Heart left ventricle (tissue), 16 donors: ENCODE data around the gene POC1A. TPM values are rescaled to one million over a fixed set of nuclear protein-coding genes. Genes with fewer than 3 reads are reported as not detected.
"Not testable (repeated sequence)": the region's sequence is repeated elsewhere in the genome, so short reads cannot be mapped to it uniquely, and the experiment has no call there.

ENCODE experiments used
- ATAC-seq, 4 donors: fragments of 200-7000 bp; cut with Tn5 transposase; one replicate each; pipeline ENCODE4 v1.9.1; 2020 to 2022; ENCODE audit warnings: moderate library complexity in 4 of 4, mild to moderate bottlenecking in 3 of 4, moderate number of reproducible peaks in 1 of 4
- DNase-seq, 5 donors: peaks; one replicate each; pipeline ENCODE4 v3.0.0-alpha.2; 2020
- H3K27ac ChIP-seq, 12 donors: fragments of 200-600 bp; sonication (generic) in 4 of 12; one replicate each; pipeline versions ENCODE4 v1.5.0 to v1.8.0; 2016 to 2022; ENCODE audit warnings: mild to moderate bottlenecking in 2 of 12
- H3K27me3 ChIP-seq, 9 donors: fragments of 200-600 bp; sonication (generic) in 2 of 9; one replicate each; pipeline versions ENCODE4 v1.5.1 to v1.8.0; 2016 to 2022; ENCODE audit warnings: mild to moderate bottlenecking in 3 of 9
- H3K36me3 ChIP-seq, 9 donors: fragments of 200-600 bp; sonication (generic) in 2 of 9; one replicate each; pipeline versions ENCODE4 v1.5.0 to v1.8.0; 2018 to 2022; ENCODE audit warnings: mild to moderate bottlenecking in 2 of 9
- H3K4me1 ChIP-seq, 12 donors: fragments of 200-600 bp; sonication (generic) in 4 of 12; one replicate each; pipeline versions ENCODE4 v1.5.0 to v1.8.0; 2016 to 2022; ENCODE audit warnings: mild to moderate bottlenecking in 3 of 12
- H3K4me3 ChIP-seq, 12 donors: fragments of 200-600 bp; sonication (generic) in 4 of 12; one replicate each; pipeline versions ENCODE4 v1.5.0 to v1.8.0; 2017 to 2022; ENCODE audit warnings: mild to moderate bottlenecking in 9 of 12, moderate library complexity in 4 of 12
- H3K9me3 ChIP-seq, 12 donors: fragments of 200-600 bp; sonication (generic) in 4 of 12; one replicate each; pipeline versions ENCODE4 v1.5.0 to v1.8.0; 2016 to 2022; ENCODE audit warnings: mild to moderate bottlenecking in 1 of 12
- CTCF ChIP-seq, 12 donors: fragments of 200-600 bp; sonication (generic) in 4 of 12; IDR thresholded peaks; one replicate each; pipeline versions ENCODE4 v1.5.0 to v1.8.0; 2018 to 2022; ENCODE audit warnings: antibody characterized with exemption in 12 of 12, mild to moderate bottlenecking in 5 of 12
- POLR2A ChIP-seq, 2 donors: fragments of 450-650 bp; IDR thresholded peaks; one replicate each; pipeline ENCODE4 v1.6.1; 2017; ENCODE audit warnings: antibody characterized with exemption in 2 of 2, mild to moderate bottlenecking in 2 of 2, moderate library complexity in 2 of 2
- WGBS, 4 donors: extraction: QIAGEN DNeasy Blood & Tissue Kit in 2 of 4; methylation state at CpG; one replicate each; pipeline versions ENCODE4 v1.1.5 to v1.1.7; 2013 to 2018; 5-methylcytosine and 5-hydroxymethylcytosine counted together
- intact Hi-C, 10 donors: fragments of 100-400 bp; cut with DNase I; formaldehyde crosslinking; loops; one replicate each; pipeline versions ENCODE4 v1.11.1 to v1.14.2; 2022
- polyA plus RNA-seq, 2 donors: library from polyadenylated mRNA; stranded (reverse); fragments of 200-250 nt; gene quantifications; one replicate each; pipeline ENCODE4 v1.2.3, GENCODE V29; 2013
- total RNA-seq, 9 donors: library from RNA; depleted of rRNA in 2 of 9; stranded (reverse); fragments of >200 nt in 2 of 9; fragmentation: NEBNext Ultra II Directional in 3 of 9; extraction: Animal tissue kit (Norgen Biotek cat#: 25700) in 3 of 9; gene quantifications; one replicate each; pipeline versions ENCODE4 v1.1.0 to v1.2.4, GENCODE V29; 2016 to 2023
- donor health status: ischemic (EF 13 %, LVEDD 7.1; RV severe dilation, severe dysfunction).
- donor health status: healthy with polysubstance abuse.
- donor health status: DM: no; HTN: yes; CAD: no.
- donor health status: DM: no; HTN: no; CAD: no.
- donor health status: ischemic (EF 25% LVEDD 6.9; RV normal size, moderate dysfunction).
- donor health status: ischemic (EF 25% LVEDD 5.7; RV mildly dilated, moderate dysfunction).
- donor health status: healthy.
- donor health status: DM: yes; HTN: yes; CAD: no.
- donor health status: ischemic (EF 35%, LVEDD 5.7; RV mildly dilated, moderate dysfunction).
- donor health status: nonischemic (EF 11% LVEDD 7.7; RV severe dilation, severe dysfunction).
- donor health status: DM: yes; HTN: yes; CAD: no.
- donor health status: PGD.
- donor health status: ischemic (EF 29% LVEDD 5.4; RV normal size, mild dysfunction).
- donor health status: nonischemic (EF 23%, LVEDD 6.1; RV moderate dilation, normal function).

POC1A gene
- total and polyA plus RNA-seq, 11 donors: 0.50 to 5.2 (median 1.4) TPM

DNA sequence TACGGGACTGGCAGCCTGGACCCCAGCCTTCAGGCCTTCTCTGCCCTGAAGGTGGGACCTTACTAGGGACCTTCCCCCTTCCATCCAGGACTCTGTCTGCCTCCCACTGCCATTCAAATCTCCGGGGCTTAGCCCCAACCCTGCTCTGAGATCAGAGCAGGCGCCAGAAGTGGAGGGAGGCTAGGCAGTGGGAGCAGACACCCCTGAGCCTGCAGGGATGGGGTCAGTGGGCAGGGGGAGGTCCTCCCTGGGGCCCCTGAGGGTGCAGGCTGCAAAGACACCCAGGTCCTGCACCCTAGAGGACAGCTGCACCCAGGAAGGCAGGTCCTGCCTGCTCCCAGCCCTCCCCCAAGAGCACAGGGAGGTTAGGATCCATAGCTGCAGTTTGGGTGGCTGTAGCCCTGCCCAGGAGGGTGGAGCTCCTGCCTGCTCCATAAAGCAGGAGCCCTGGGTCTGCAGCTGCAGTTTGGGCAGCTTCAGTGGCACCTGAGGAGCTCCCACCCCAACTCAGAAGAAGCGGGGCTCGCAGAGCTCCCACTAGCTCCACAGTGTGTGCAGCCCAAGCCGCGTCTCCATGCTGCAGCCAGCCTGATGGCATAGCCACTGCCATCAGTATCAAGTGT lies 8.1 kb upstream of the POC1A start:
- intact Hi-C loops: loop anchor here in 2 of 10 donors (5.0 kb wide), 2 partner anchors 35 to 180 kb away; partner anchors contain the start of gene ALAS1 (in 1 of the 2)
- H3K9me3 ChIP-seq: no peaks in the 10 kb centered on the region
- no peaks in the 10 kb centered on the region for H3K27me3 ChIP-seq
- H3K4me3 ChIP-seq: no peak overlapping the region
- H3K36me3 ChIP-seq: no peaks in the 10 kb centered on the region
- TF ChIP-seq POLR2A (IDR thresholded peaks at IDR 0.05) (no peak), CTCF (IDR thresholded peaks at IDR 0.05) (no peak)
- 90 to 96% (median 91%) methylated on average over 5 to 7 of the region's 7 CpGs for WGBS, 4 donors
- H3K27ac ChIP-seq: no peak overlapping the region
- peak in 1 of 4 donors; percentile 29 for ATAC-seq
- no peaks in the 10 kb centered on the region for H3K4me1 ChIP-seq
- DNase-seq: no peak

GRCh38 chr3:52159503-52159902 lies 5.3 kb upstream of the POC1A start:
- no peak for ATAC-seq
- Histone ChIP-seq H3K27me3 (no peaks in the 10 kb centered on the region), H3K4me3 (no peak overlapping the region), H3K9me3 (no peaks in the 10 kb centered on the region), H3K27ac (no peak overlapping the region), H3K4me1 (peaks cover 0 to 6% (median 4%) of the 10 kb centered on the region in 12 donors), H3K36me3 (no peaks in the 10 kb centered on the region)
- 20 to 29% (median 23%) methylated on average over 1 of the region's 1 CpG for WGBS, 4 donors
- DNase-seq: no peak
- intact Hi-C loops: loop anchor here in 3 of 10 donors (5.0 to 10.0 kb wide), 3 partner anchors 33 to 175 kb away; partner anchors contain the start of gene ALAS1 (in 1 of the 3)
- no peak for TF ChIP-seq CTCF (IDR thresholded peaks at IDR 0.05)

GRCh38 chr3:52155912-52156311 lies 1.7 kb upstream of the POC1A start:
- DNase-seq (no peak), ATAC-seq (no peak)
- no peaks in the 10 kb centered on the region for H3K9me3 ChIP-seq
- H3K27me3 ChIP-seq: no peaks in the 10 kb centered on the region
- no peak overlapping the region for H3K4me3 ChIP-seq
- intact Hi-C loops: loop anchor here in 5 of 10 donors (2.0 to 10.0 kb wide), 5 partner anchors 36 to 179 kb away; partner anchors contain the start of gene ALAS1 (in 2 of the 5)
- no peaks in the 10 kb centered on the region for H3K36me3 ChIP-seq
- TF ChIP-seq CTCF (IDR thresholded peaks at IDR 0.05) (no peak), POLR2A (IDR thresholded peaks at IDR 0.05) (no peak)
- peaks cover 4 to 18% (median 13%) of the 10 kb centered on the region in 12 donors for H3K4me1 ChIP-seq
- peak overlapping the region in 1 of 12 donors; percentile 79 for H3K27ac ChIP-seq
- 86 to 89% (median 88%) methylated on average over 4 of the region's 4 CpGs for WGBS, 4 donors

GRCh38 chr3:52153389-52154096 lies 680 bp downstream of the POC1A start:
- DNase-seq: no peak
- intact Hi-C loops: loop anchor here in 5 of 10 donors (1.0 to 10.0 kb wide), 6 partner anchors 43 to 181 kb away; partner anchors contain the start of gene ALAS1 (in 3 of the 5)
- no peaks in the 10 kb centered on the region for H3K27me3 ChIP-seq
- H3K4me3 ChIP-seq: peak overlapping the region; percentile 38 to 73 (median 66)
- TF ChIP-seq CTCF (IDR thresholded peaks at IDR 0.05): no peak
- ATAC-seq: peak in 2 of 4 donors; percentile 1 to 2
- H3K36me3 ChIP-seq: no peaks in the 10 kb centered on the region
- no peaks in the 10 kb centered on the region for H3K9me3 ChIP-seq
- 12 to 19% (median 16%) methylated on average over 12 to 18 of the region's 18 CpGs for WGBS, 4 donors
- H3K4me1 ChIP-seq: peaks cover 4 to 18% (median 13%) of the 10 kb centered on the region in 12 donors
- H3K27ac ChIP-seq: peak overlapping the region in 7 of 12 donors; percentile 86 to 95 (median 90)

DNA sequence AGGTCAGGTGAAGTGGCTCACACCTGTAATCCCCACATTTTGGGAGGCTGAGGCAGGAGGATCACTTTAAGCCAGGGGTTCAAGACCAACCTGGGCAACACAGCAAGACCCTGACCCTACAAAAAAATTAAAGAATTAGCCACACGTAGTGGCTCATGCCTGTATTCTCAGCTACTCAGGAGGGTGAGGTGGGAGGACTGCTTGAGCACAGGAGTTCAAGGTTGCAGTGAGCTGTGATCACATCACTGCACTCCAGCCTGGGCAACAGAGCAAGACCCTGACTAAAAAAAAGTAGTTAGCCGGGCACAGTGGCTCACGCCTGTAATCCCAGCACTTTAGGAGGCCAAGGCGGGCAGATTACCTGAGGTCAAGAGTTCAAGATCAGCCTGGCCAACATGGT lies 2.2 kb downstream of the POC1A start:
- ATAC-seq, H3K4me3 ChIP-seq, H3K27me3 ChIP-seq, H3K9me3 ChIP-seq, DNase-seq, H3K27ac ChIP-seq, H3K36me3 ChIP-seq: not testable (repeated sequence)
- intact Hi-C loops: loop anchor here in 3 of 10 donors (5.0 to 10.0 kb wide), 3 partner anchors 45 to 183 kb away; partner anchors contain the start of gene ALAS1 (in 2 of the 3)
- H3K4me1 ChIP-seq: peaks cover 4 to 18% (median 13%) of the 10 kb centered on the region in 12 donors
- WGBS, 4 donors: 89 to 97% (median 93%) methylated on average over 4 of the region's 4 CpGs
